LNCaP clone FGC (cell line): ENCODE data around the gene UBE2E2.

Source experiments
- DNase-seq: peaks from one replicate; pipeline ENCODE4 v3.0.0-alpha.2; 2011; ENCODE audit warnings: low read depth
- H3K4me3 ChIP-seq: 2 replicates; pipeline ENCODE4 v1.5.1; 2011; ENCODE audit warnings: mild to moderate bottlenecking, low read depth, low read length, control low read depth
- CTCF ChIP-seq: IDR thresholded peaks from 2 replicates; pipeline ENCODE4 v1.5.1; 2012; ENCODE audit warnings: mild to moderate bottlenecking; ENCODE audit not compliant: control insufficient read depth, insufficient read depth; ENCODE audit errors: extremely low read depth

UBE2E2 gene

GRCh38 chr3:23202203-23202920 is 765 bp upstream of the UBE2E2 start:
- no peak for DNase-seq
- H3K4me3 ChIP-seq, result peak overlapping the region; percentile 61
- no peak for TF ChIP-seq CTCF

- peak overlapping the region; percentile 91 for H3K4me3 ChIP-seq
- no peak for DNase-seq
- no peak for TF ChIP-seq CTCF
Measured at GRCh38 chr3:23203708-23204330, 692 bp downstream of the UBE2E2 start.

- no peak for TF ChIP-seq CTCF
- H3K4me3 ChIP-seq, result no peak overlapping the region
- DNase-seq, result no peak
Measured at GRCh38 chr3:23206366-23206765, 3.2 kb downstream of the UBE2E2 start.

- no peak for DNase-seq
- H3K4me3 ChIP-seq, result no peak overlapping the region
- TF ChIP-seq CTCF, result no peak
Measured at GRCh38 chr3:23209103-23209502, 6.0 kb downstream of the UBE2E2 start.

- TF ChIP-seq CTCF, result no peak
- DNase-seq, result no peak
- no peak overlapping the region for H3K4me3 ChIP-seq
Measured at GRCh38 chr3:23209747-23210487, 6.8 kb downstream of the UBE2E2 start.

GRCh38 chr3:23213813-23214212 is 10.7 kb downstream of the UBE2E2 start:
- no peak for TF ChIP-seq CTCF
- H3K4me3 ChIP-seq, result no peak overlapping the region
- DNase-seq, result no peak
